ENCODE measurements around the gene CELF1. TPM values are rescaled to one million over a fixed set of nuclear protein-coding genes. Genes with fewer than 3 reads are reported as not detected.

Gene CELF1
- polyA plus RNA-seq, 6 donors from 2014 or later = 61.5 to 96.8 (median 69.0) TPM

DNA sequence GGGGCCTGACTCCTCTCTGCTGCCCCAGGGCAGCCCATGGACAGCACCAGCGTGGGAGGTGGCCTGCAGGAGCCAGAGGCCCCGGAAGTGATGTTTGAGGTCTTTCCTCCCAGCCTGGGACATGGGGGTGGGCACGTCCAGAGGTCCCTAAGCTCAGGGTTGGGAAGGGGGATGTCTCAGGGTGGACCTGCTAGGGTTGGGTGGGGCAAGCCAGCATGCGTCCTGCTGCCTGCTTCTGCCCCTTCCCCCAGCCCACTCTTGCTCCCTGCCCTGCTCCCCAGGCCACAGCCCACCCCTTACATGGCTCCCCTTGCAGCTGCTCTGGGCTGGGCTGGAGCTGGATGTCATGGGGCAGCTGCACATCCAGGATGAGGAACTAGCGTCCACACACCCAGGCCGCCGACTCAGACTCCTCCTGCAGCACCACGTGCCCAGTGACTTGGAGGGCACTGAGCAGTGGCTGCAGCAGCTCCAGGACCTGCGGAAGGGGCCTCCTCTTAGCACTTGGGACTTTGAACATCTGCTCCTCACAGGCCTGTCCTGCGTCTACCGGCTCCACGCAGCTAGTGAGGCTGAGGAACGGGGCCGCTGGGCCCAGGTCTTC, 34.9 kb upstream of the CELF1 start:
- H3K4me3 Mint-ChIP-seq = no peak overlapping the region
- H3K27ac Mint-ChIP-seq = no peak overlapping the region
- peaks cover 0 to 8% (median 5%) of the 10 kb centered on the region in 3 donors for H3K4me1 Mint-ChIP-seq
- H3K9me3 Mint-ChIP-seq = peaks cover 0 to 2% (median 0%) of the 10 kb centered on the region in 7 donors
- DNase-seq = no peak
- H3K36me3 Mint-ChIP-seq = peaks cover 12 to 15% of the 10 kb centered on the region in 2 donors
- peaks cover 0 to 11% (median 6%) of the 10 kb centered on the region in 3 donors for H3K27me3 Mint-ChIP-seq
- ATAC-seq (ENCODE audit: low read depth in 2 of 2) = no peak

- Mint-ChIP-seq H3K4me3 (no peak overlapping the region), H3K36me3 (peaks cover 12 to 15% of the 10 kb centered on the region in 2 donors), H3K4me1 (peaks cover 0 to 8% (median 5%) of the 10 kb centered on the region in 3 donors), H3K27me3 (peaks cover 0 to 5% (median 0%) of the 10 kb centered on the region in 3 donors), H3K9me3 (peaks cover 0 to 2% (median 0%) of the 10 kb centered on the region in 7 donors), H3K27ac (peak overlapping the region in 2 of 6 donors; percentile 57 to 60)
- ATAC-seq (ENCODE audit: low read depth in 2 of 2) = no peak
- DNase-seq = no peak
Observed at GRCh38 chr11:47587039-47587716, 34.2 kb upstream of the CELF1 start.

- DNase-seq = no peak
- H3K27me3 Mint-ChIP-seq = no peaks in the 10 kb centered on the region
- H3K4me1 Mint-ChIP-seq = peaks cover 0 to 12% (median 0%) of the 10 kb centered on the region in 3 donors
- peaks cover 12 to 15% of the 10 kb centered on the region in 2 donors for H3K36me3 Mint-ChIP-seq
- H3K9me3 Mint-ChIP-seq = peaks cover 0 to 2% (median 0%) of the 10 kb centered on the region in 7 donors
- no peak for ATAC-seq (ENCODE audit: low read depth in 2 of 2)
- peak within 1 kb of the TSS in 2 of 6 donors; percentile 60 to 74 for H3K27ac Mint-ChIP-seq
- no peak within 1 kb of the TSS for H3K4me3 Mint-ChIP-seq
Observed at GRCh38 chr11:47586098-47586855, 33.3 kb upstream of the CELF1 start, which contains the start of gene FAM180B. Gene FAM180B, plus strand, starts transcription at chr11:47586678. Its CDS starts 91 bp downstream, at chr11:47586769.

- ATAC-seq (ENCODE audit: low read depth in 2 of 2) = no peak
- Mint-ChIP-seq H3K27ac (no peak overlapping the region), H3K27me3 (no peaks in the 10 kb centered on the region), H3K4me1 (peaks cover 9 to 21% (median 16%) of the 10 kb centered on the region in 3 donors), H3K4me3 (peak overlapping the region in 2 of 8 donors; percentile 20 to 26), H3K9me3 (no peaks in the 10 kb centered on the region), H3K36me3 (peaks cover 14 to 18% of the 10 kb centered on the region in 2 donors)
- DNase-seq = no peak
Observed at GRCh38 chr11:47583844-47584243, 30.9 kb upstream of the CELF1 start.

DNA sequence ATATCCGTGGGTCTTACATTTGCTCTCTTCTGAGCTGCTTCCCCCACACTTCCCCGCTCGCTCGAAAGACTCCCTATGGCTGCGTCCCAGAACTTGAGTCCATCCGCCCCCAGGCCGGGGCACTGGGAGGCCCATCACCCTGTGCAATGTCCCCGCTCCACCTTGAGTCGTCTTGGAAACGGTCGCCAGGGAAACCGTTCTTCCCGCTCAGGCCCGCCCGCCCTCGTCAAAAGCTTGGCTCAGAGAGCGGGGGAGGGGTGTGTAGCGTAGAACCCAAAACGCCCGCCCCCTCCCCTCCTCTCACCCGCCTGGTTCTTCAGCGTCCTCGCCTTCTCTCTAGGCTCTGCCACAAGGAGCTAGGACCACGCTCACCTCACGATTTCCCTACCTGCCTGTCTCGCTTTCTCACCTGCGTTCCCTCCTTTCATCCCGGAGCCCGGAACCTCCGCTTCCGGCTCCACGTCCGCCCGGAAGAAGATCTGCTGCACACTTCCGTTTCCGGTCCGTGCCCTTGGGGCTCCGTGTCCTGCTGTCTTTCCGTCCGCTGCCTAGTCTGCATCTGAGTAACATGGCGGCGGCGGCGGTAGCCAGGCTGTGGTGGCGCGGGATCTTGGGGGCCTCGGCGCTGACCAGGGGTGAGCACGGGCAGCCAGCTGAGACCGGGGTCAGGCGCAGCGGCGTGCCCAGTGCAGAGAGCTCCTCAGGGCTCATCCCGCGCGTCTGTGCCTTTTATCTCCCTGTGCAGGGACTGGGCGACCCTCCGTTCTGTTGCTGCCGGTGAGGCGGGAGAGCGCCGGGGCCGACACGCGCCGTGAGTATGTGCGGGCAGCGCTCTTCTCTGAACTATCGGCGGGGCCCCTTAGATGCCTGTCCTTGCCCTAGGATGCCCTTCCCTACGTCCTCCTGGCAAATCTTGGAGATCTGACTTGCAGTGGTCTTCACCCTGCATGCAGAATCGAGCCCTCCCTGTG, 25.9 kb upstream of the CELF1 start, which contains the start of the genes KBTBD4 and NDUFS3:
Gene KBTBD4, minus strand, starts transcription at position 447 of the 971 bp plus-strand sequence. Its CDS starts 19 bp downstream, at position 428.
Gene NDUFS3, plus strand, starts transcription at position 551 of the 971 bp plus-strand sequence. Its CDS starts 18 bp downstream, at position 569.
- ATAC-seq (ENCODE audit: low read depth in 2 of 2) (peak; percentile 94 to 96), DNase-seq (peak; percentile 83)
- no peaks in the 10 kb centered on the region for H3K9me3 Mint-ChIP-seq
- H3K36me3 Mint-ChIP-seq = peaks cover 9 to 13% of the 10 kb centered on the region in 2 donors
- H3K27ac Mint-ChIP-seq = peak within 1 kb of the TSS; percentile 94 to 100 (median 98)
- peaks cover 14 to 44% (median 21%) of the 10 kb centered on the region in 3 donors for H3K4me1 Mint-ChIP-seq
- H3K4me3 Mint-ChIP-seq = peak within 1 kb of the TSS; percentile 92 to 100 (median 100)
- no peaks in the 10 kb centered on the region for H3K27me3 Mint-ChIP-seq

- Mint-ChIP-seq H3K9me3 (no peaks in the 10 kb centered on the region), H3K4me1 (peaks cover 23 to 53% (median 23%) of the 10 kb centered on the region in 3 donors), H3K27ac (peak overlapping the region in 5 of 6 donors; percentile 32 to 94 (median 59)), H3K27me3 (no peaks in the 10 kb centered on the region), H3K4me3 (peak overlapping the region; percentile 92 to 100 (median 100)), H3K36me3 (peaks cover 7 to 10% of the 10 kb centered on the region in 2 donors)
- ATAC-seq (ENCODE audit: low read depth in 2 of 2) (no peak), DNase-seq (no peak)
Observed at GRCh38 chr11:47577460-47578041, 24.6 kb upstream of the CELF1 start.

GRCh38 chr11:47573321-47573720, 20.4 kb upstream of the CELF1 start:
- DNase-seq (no peak), ATAC-seq (ENCODE audit: low read depth in 2 of 2) (no peak)
- Mint-ChIP-seq H3K9me3 (no peaks in the 10 kb centered on the region), H3K4me3 (peak overlapping the region in 1 of 8 donors; percentile 30), H3K27ac (no peak overlapping the region), H3K4me1 (peaks cover 11 to 33% (median 21%) of the 10 kb centered on the region in 3 donors), H3K36me3 (peaks cover 0 to 6% of the 10 kb centered on the region in 2 donors), H3K27me3 (no peaks in the 10 kb centered on the region)

DNA sequence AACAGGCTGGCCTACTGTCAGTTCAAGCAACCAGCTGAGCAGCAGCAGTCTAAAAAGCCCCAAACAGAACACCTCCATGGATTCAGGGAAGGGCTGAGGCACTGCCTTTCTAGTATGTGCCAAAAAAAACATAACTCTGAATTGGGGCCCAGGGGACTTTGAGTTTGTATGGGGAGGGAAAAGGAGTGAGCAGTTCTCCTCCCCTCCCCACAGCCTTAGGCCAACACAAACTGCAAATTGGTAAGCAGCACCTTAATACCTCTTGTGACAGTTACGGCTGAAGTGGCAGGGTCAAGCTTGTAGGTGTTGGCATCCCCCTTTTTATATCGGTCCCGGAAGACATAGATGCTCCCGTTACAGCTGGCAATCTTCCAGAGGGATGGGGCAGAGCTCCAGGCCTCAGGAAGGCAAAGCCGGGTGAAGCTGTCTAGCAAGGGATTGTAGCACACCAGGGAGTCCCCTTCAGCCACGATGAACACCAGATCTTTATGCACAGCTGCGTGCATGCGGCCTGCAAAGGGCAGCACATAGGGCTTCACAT, 19.9 kb upstream of the CELF1 start:
- DNase-seq (no peak), ATAC-seq (ENCODE audit: low read depth in 2 of 2) (no peak)
- Mint-ChIP-seq H3K4me1 (peaks cover 10 to 29% (median 21%) of the 10 kb centered on the region in 3 donors), H3K27ac (no peak overlapping the region), H3K27me3 (no peaks in the 10 kb centered on the region), H3K36me3 (peaks cover 0 to 6% of the 10 kb centered on the region in 2 donors), H3K9me3 (no peaks in the 10 kb centered on the region), H3K4me3 (peak overlapping the region in 1 of 8 donors; percentile 30)

DNA sequence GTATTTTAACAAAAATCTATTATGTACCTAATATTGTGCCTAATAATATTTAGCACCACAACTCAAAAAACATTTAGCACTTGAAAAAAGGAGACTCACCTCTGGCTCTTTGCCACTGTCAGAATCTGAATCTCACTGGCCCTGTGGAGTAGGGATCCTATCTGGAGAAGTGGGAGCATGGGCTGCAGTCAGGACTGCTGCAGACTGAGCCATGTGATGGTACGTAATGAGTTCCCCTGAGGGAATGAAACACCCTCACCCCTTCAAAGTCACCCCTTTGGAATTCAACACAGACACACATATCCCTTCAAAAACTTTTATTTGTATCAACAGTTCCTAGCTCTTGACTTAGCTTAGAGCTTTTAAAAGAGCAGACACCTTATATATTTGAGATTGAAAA, 19.0 kb upstream of the CELF1 start:
- ATAC-seq (ENCODE audit: low read depth in 2 of 2) = no peak

GRCh38 chr11:47571357-47571729, 18.4 kb upstream of the CELF1 start:
- Mint-ChIP-seq H3K27ac (peak overlapping the region in 4 of 6 donors; percentile 12 to 59 (median 41)), H3K4me1 (peaks cover 9 to 27% (median 21%) of the 10 kb centered on the region in 3 donors), H3K27me3 (no peaks in the 10 kb centered on the region), H3K36me3 (peaks cover 0 to 6% of the 10 kb centered on the region in 2 donors), H3K9me3 (no peaks in the 10 kb centered on the region), H3K4me3 (peak overlapping the region in 1 of 8 donors; percentile 15)
- no peak for ATAC-seq (ENCODE audit: low read depth in 2 of 2)
- DNase-seq = no peak

More for the DNA sequence above, 19.0 kb upstream of the CELF1 start:
- Mint-ChIP-seq H3K27ac (peak overlapping the region in 3 of 6 donors; percentile 7 to 39 (median 17)), H3K27me3 (no peaks in the 10 kb centered on the region), H3K4me1 (peaks cover 5 to 21% (median 20%) of the 10 kb centered on the region in 3 donors), H3K4me3 (peak overlapping the region in 1 of 8 donors; percentile 15), H3K9me3 (no peaks in the 10 kb centered on the region), H3K36me3 (peaks cover 0 to 6% of the 10 kb centered on the region in 2 donors)
- no peak for DNase-seq

GRCh38 chr11:47570651-47571356, 17.9 kb upstream of the CELF1 start:
- H3K4me1 Mint-ChIP-seq = peaks cover 9 to 27% (median 22%) of the 10 kb centered on the region in 3 donors
- H3K36me3 Mint-ChIP-seq = peaks cover 0 to 6% of the 10 kb centered on the region in 2 donors
- ATAC-seq (ENCODE audit: low read depth in 2 of 2) = no peak
- peak overlapping the region in 1 of 8 donors; percentile 15 for H3K4me3 Mint-ChIP-seq
- no peaks in the 10 kb centered on the region for H3K9me3 Mint-ChIP-seq
- no peaks in the 10 kb centered on the region for H3K27me3 Mint-ChIP-seq
- DNase-seq = no peak
- H3K27ac Mint-ChIP-seq = peak overlapping the region in 1 of 6 donors; percentile 12

Data from naive B cell (primary cell).